DMS114 treated with DMSO at 0.1 percent for 48 hours (cell line): ENCODE results near the gene MBNL2.

Experiments used
- DNase-seq: peaks from one replicate; lab custom pipeline; 2025; ENCODE audit not compliant: unreplicated experiment; lab: John Stamatoyannopoulos, UW

The MBNL2 gene

GRCh38 chr13:97295283-97296182, 73.4 kb downstream of the MBNL2 start:
- no peak for DNase-seq

GRCh38 chr13:97296740-97297139, 74.6 kb downstream of the MBNL2 start:
- DNase-seq = no peak

DNA sequence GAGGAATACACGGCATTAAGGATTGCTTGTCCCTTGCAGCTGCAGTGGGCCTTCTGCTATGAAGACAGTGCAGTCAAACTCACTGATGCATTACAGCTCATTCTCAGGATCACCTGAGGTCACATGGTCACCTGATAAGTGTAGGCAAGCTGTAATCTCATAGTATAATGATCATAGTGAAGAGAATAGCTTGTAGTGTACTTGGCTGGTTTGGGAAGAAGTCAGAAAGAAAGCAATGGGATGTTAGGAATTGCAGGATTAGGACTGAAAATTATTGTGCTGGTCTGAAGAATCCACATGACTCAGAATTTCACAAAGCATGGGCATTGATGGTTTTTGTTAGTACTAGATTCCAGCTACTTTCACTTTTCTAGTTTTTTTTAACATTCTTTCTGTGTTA, 76.7 kb downstream of the MBNL2 start:
- no peak for DNase-seq

DNA sequence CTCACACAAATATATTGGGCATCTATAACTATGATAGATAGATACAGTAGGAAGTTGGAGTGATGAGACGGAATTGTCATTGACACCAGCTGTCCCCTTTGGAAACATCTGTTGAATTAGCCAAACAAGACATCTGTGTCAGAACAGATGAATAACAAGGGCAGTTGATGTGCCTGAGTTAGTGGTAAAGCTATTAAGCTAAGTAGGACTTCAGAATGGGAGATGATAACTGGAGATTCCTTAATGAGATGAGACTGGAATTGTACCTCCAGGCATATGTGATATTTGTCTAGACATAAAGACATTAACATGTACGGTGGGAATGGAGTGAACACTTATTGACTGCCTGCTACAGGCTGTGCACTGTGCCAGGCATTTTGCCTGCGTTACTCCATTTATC, 78.7 kb downstream of the MBNL2 start:
- DNase-seq = no peak

DNA sequence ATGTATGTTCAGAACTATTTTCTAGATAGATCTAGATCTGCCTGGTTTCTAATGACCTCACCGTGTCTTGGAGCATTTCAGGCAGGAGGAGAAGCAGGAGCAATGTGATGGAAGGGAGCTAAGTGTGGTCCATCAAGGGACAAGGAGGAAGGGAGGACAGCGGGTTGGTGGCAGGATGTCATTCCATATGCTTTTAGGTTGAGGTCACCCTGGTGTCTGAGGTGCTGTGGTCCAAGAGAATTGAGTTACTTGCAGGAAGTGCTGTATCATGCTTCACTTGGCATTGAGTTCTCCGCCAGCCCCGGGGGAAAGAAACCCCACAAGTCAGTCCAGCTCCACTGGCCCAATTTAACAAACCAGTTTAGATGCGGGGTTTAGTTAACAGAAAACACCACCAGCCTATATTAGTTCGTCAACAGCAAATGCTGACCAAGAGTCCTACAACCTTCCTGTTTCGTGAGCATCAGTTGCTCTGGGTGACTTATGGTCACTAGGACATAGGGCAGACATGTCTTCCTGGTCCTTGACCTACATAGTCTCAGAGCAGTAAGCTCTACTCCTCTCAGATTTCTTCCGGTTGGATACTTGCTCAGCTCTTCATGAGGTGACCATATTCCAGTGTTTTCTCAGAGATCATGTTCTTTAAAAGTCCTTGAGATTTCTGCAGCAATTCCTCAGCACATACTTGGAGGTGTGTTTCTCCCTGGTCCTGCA, 79.4 kb downstream of the MBNL2 start:
- no peak for DNase-seq

DNA sequence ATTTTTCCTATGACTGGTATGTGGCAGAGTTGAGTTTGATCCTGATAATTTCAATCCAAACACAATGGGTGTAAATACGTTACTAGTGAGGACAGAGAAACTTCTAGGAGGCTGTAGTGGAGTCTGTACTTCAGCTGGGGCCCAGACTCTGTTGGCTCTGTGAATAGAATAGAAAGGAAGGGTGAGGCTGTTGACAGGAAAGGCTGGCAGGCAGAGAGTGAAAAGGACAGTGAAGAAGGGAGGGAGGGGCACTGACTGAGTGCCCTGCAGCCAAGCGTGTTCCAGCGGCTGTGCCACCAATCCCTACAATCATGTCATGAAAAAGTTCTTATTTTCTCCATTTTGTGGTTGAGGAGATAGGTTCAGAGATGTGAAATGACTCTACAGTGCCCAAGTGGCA, 80.5 kb downstream of the MBNL2 start:
- DNase-seq = no peak

DNA sequence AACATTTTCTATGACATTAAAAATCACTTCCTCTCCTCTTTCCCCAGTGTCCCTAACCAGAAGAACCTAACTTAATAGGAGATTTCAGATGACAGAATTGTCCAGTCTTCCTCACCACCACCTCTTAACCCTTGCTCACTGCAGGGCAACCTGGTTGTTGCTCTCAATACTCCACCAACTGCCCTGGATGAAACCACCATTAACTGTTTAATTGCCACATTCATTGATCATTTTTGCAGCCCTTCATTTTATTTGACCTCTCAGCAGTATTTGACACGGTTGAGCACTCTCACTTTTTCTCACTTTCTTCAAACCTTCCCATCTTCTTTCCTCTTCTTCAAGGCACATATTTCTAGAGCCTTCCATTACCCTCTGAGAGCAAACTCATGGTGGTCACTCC, 84.0 kb downstream of the MBNL2 start:
- DNase-seq = no peak

- no peak for DNase-seq
Observed at GRCh38 chr13:97306645-97307044, 84.5 kb downstream of the MBNL2 start.

- no peak for DNase-seq
Observed at GRCh38 chr13:97307118-97307881, 85.2 kb downstream of the MBNL2 start.

- DNase-seq = no peak
Observed at GRCh38 chr13:97307882-97308624, 85.9 kb downstream of the MBNL2 start.

GRCh38 chr13:97308735-97309429, 86.7 kb downstream of the MBNL2 start:
- no peak for DNase-seq

DNA sequence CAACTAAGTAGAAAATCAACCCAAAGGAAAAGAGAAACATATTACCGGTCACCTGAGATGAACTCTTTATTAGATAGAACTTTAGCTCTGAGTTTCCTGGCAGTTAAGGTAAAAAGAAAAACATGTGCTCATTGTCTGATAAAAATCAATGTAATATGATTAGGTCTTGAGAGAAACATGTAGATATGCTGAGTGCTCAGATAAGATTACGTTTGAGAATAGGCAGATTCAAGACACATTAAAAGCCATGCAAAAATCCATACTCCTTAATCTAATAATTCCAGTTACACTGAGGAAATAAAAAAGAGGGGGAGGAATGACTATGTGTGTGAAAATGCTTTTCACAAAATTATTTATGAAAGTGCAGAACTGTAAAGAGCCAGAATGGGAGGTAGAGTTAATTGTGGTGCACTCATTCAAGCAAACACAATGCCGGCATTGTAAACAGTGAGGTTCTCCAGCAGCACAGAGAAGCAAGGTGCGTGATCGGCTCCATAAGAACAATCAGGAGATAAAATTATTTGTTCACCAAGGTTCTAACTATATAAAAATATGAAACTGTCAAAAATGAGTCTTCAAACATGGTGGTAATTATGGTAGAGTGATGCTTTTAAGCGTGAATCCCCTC, 88.8 kb downstream of the MBNL2 start:
- DNase-seq = no peak

- DNase-seq = no peak
Observed at GRCh38 chr13:97311956-97312355, 89.8 kb downstream of the MBNL2 start.

- no peak for DNase-seq
Observed at GRCh38 chr13:97313551-97314260, 91.6 kb downstream of the MBNL2 start.

- no peak for DNase-seq
Observed at GRCh38 chr13:97316390-97316789, 94.3 kb downstream of the MBNL2 start.

DNA sequence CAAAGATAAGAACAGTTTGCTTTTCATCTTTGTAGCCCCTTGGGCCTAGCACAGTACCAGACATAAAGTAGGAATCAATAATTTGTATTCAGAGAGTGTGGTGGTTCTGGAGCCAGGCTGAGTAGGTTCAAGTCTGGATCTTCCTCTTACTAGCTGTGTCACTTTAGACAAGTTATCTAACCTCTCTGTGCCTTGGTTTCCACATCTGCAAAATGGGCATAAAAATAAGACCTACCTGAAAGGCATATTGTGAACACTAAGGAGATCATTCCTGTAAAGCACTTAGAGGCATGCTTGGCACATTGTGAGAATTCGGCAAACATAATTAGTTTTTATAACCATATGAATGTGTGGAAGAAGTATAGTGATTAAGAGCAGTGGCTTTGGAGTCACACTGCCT, 95.8 kb downstream of the MBNL2 start:
- no peak for DNase-seq

GRCh38 chr13:97318532-97318931, 96.4 kb downstream of the MBNL2 start:
- no peak for DNase-seq

DNA sequence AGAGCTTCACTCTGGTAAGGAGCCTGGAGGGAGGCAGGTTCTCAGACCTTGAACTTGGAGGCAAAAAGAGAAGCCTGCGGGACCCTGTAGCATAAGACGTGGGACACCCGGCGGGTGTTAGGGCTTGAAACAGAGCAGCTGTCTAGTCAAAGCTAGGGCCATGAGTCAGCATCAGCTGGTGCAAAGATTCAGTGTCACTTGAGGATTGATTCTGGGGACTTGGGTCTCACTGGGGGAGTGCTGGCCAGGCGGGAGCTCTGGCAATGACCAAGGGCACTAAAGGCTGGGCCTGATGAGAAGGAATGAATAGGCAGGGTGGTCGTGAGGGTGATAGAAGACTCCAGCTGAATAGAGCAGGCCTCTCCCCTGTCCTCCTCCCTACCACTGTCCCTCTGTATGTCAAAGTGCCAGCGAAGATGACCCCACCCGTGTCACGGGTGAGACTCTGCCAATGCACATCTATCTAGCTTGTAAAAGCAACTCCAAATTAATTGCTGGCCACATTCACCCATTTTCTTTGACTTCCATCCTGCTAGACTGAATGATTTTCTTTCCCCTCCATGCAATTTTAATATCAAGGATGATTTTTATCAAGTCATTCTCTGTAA, 97.1 kb downstream of the MBNL2 start:
- DNase-seq = no peak

GRCh38 chr13:97321101-97321500, 99.0 kb downstream of the MBNL2 start:
- no peak for DNase-seq
